Testis (tissue), 2 donors: Measurements from ENCODE around the gene HIPK4.
"Not testable (repeated sequence)": the region's sequence is repeated elsewhere in the genome, so short reads cannot be mapped to it uniquely, and the experiment has no call there.

Source experiments
- POLR2A ChIP-seq: fragments of 450-650 bp; IDR thresholded peaks from one replicate; pipeline ENCODE4 v1.6.1; 2017; ENCODE audit warnings: antibody characterized with exemption, mild to moderate bottlenecking, moderate library complexity
- TF ChIP-seq, protein P1 (sequence below), 3 experiments: fragments of 450-650 bp in 2 of 3; fragments of 200-600 bp in 1 of 3; sonication (generic) in 1 of 3; IDR thresholded peaks; one replicate each; pipeline ENCODE4 v1.5.1; 2016 to 2019; ENCODE audit warnings: antibody characterized with exemption in 3 of 3, mild to moderate bottlenecking in 2 of 3, moderate library complexity in 1 of 3

DNA sequence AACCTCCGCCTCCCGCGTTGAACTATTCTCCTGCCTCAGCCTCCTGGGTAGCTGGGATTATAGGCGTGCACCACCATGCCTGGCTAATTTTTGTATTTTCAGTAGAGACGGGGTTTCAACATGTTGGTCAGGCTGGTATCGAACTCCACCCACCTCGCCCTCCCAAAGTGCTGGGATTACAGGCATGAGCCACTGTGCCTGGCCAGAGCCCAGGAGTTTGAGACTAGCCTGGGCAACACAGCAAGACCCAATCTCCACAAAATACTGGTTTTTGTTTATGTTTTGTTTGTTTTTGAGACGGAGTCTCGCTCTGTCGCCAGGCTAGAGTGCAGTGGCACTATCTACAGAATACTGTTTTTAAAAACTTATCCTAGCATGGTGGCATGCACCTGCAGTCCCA lies 40.3 kb upstream of the HIPK4 start:
- not testable (repeated sequence) for TF ChIP-seq POLR2A
- TF ChIP-seq, protein P1, sequence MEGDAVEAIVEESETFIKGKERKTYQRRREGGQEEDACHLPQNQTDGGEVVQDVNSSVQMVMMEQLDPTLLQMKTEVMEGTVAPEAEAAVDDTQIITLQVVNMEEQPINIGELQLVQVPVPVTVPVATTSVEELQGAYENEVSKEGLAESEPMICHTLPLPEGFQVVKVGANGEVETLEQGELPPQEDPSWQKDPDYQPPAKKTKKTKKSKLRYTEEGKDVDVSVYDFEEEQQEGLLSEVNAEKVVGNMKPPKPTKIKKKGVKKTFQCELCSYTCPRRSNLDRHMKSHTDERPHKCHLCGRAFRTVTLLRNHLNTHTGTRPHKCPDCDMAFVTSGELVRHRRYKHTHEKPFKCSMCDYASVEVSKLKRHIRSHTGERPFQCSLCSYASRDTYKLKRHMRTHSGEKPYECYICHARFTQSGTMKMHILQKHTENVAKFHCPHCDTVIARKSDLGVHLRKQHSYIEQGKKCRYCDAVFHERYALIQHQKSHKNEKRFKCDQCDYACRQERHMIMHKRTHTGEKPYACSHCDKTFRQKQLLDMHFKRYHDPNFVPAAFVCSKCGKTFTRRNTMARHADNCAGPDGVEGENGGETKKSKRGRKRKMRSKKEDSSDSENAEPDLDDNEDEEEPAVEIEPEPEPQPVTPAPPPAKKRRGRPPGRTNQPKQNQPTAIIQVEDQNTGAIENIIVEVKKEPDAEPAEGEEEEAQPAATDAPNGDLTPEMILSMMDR (IDR thresholded peaks at IDR 0.05) = not testable (repeated sequence)
